ENCODE data around the gene CYS1. TPM values are rescaled to one million over a fixed set of nuclear protein-coding genes. Genes with fewer than 3 reads are reported as not detected.

CYS1 gene
- total and polyA plus RNA-seq, 2 donors (not counting 3 experiments of a cell fraction or from before 2014, with no cell fraction given): not detected

DNA sequence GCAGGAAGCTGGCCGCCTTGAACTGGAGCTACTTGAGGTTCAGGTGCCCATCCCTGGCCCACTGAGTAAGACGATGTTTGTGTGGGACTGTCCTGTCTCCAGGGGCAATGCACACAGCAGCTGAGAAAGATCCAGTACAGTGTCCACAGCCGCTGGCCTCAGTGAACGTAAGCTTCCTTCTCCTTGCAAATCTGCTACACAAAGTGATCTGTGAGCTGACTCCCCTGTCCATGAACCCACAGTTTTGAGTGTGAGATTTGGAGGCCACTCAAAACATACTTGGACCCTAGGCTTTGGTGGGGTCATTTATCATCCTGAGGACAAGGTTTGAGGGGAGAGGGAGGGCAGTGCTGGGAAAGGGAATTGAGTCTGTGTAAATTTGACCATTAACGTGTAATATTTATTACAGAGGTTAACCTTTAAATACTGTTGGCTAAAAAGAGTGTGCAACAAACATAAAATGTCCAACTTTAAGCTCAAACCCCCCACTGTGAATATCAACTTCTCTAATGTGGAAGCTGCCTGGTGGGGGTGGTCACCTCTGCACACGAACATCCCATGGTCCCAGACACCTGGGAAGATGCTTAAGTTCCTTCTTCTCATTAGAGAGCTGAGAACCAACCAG, 4.9 kb upstream of the CYS1 start:
- no peaks in the 10 kb centered on the region for H3K4me1 ChIP-seq (ENCODE audit: control insufficient read depth, extremely low read depth, insufficient read depth, low read length)
- no peak overlapping the region for H3K27ac ChIP-seq (ENCODE audit: insufficient read depth, low read depth, low read length)
- H3K4me2 ChIP-seq (ENCODE audit: insufficient read depth, low read length): no peak overlapping the region
- TF ChIP-seq POLR2A (IDR thresholded peaks at IDR 0.05; ENCODE audit: low read depth, low read length) (no peak), JUN (IDR thresholded peaks at IDR 0.05; ENCODE audit: borderline replicate concordance, insufficient read depth, insufficient read length, low read depth) (no peak), EZH2 (IDR thresholded peaks at IDR 0.05; ENCODE audit: borderline replicate concordance, low read depth, low read length, severe bottlenecking) (no peak), GATA2 (IDR thresholded peaks at IDR 0.05; ENCODE audit: insufficient read depth, insufficient read length, low read depth, low read length) (no peak), MYC (IDR thresholded peaks at IDR 0.05; ENCODE audit: low read depth, low read length) (no peak), POLR2AphosphoS5 (IDR thresholded peaks at IDR 0.05; ENCODE audit: insufficient read depth, low read depth, low read length) (no peak), MAX (IDR thresholded peaks at IDR 0.05; ENCODE audit: insufficient read depth, insufficient read length) (no peak), FOS (IDR thresholded peaks at IDR 0.05; ENCODE audit: borderline replicate concordance, insufficient read depth, low read length) (no peak)
- TF ChIP-seq, protein P1, sequence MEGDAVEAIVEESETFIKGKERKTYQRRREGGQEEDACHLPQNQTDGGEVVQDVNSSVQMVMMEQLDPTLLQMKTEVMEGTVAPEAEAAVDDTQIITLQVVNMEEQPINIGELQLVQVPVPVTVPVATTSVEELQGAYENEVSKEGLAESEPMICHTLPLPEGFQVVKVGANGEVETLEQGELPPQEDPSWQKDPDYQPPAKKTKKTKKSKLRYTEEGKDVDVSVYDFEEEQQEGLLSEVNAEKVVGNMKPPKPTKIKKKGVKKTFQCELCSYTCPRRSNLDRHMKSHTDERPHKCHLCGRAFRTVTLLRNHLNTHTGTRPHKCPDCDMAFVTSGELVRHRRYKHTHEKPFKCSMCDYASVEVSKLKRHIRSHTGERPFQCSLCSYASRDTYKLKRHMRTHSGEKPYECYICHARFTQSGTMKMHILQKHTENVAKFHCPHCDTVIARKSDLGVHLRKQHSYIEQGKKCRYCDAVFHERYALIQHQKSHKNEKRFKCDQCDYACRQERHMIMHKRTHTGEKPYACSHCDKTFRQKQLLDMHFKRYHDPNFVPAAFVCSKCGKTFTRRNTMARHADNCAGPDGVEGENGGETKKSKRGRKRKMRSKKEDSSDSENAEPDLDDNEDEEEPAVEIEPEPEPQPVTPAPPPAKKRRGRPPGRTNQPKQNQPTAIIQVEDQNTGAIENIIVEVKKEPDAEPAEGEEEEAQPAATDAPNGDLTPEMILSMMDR (IDR thresholded peaks at IDR 0.05; ENCODE audit: extremely low read depth in 1 of 2, insufficient read depth in 1 of 2, low read depth in 1 of 2, low read length in 2 of 2): no peak
- peaks cover 37 to 48% of the 10 kb centered on the region in 2 experiments for H3K27me3 ChIP-seq (ENCODE audit: control insufficient read depth in 2 of 2, insufficient read depth in 2 of 2, low read length in 2 of 2)
- H3K9me1 ChIP-seq (replicated peaks; ENCODE audit: control insufficient read depth, extremely low read depth, insufficient read depth, low read length): no peaks in the 10 kb centered on the region
- DNase-seq (ENCODE audit: low read depth, low spot score): no peak
- H3K9me3 ChIP-seq (replicated peaks; ENCODE audit: control insufficient read depth, insufficient read depth, low read length): no peaks in the 10 kb centered on the region
- H3K4me3 ChIP-seq (replicated peaks in 1 of 3; ENCODE audit: insufficient read depth in 1 of 3, low read depth in 1 of 3, low read length in 3 of 3): no peak overlapping the region
- no peak for FAIRE-seq
- CTCF ChIA-PET: interaction anchor here (0.9 to 20.2 kb wide), 6 partner anchors 10 to 350 kb away, joined by 3 to 485 read pairs (median 9); no protein-coding TSS in a partner anchor
- no peaks in the 10 kb centered on the region for H3K79me2 ChIP-seq (ENCODE audit: control insufficient read depth, insufficient read depth, low read length)
- dilution Hi-C loops (cut with MboI; ENCODE audit: extremely low pct_ligation_motif_present, low sequenced_read_pairs): no loop called here
- H2AFZ ChIP-seq (ENCODE audit: low read depth, low read length): no peak overlapping the region
- H3K9ac ChIP-seq (replicated peaks; ENCODE audit: extremely low read depth, insufficient read depth, low read length): no peak overlapping the region
- no peaks in the 10 kb centered on the region for H3K36me3 ChIP-seq (ENCODE audit: control insufficient read depth in 2 of 2, extremely low read depth in 1 of 2, insufficient read depth in 2 of 2, low read length in 2 of 2)
- BruUV-seq (replicated peaks): no TSS peak
- H4K20me1 ChIP-seq (replicated peaks; ENCODE audit: control insufficient read depth, extremely low read depth, insufficient read depth, low read length): no peaks in the 10 kb centered on the region
- intact Hi-C loops (cut with micrococcal nuclease): no loop called here
- POLR2A ChIA-PET: no interaction called here

Data from endothelial cell of umbilical vein (primary cell).